Right atrium auricular region (tissue), 2 donors: ENCODE measurements around the gene INTS15. TPM values are rescaled to one million over a fixed set of nuclear protein-coding genes. Genes with fewer than 3 reads are reported as not detected.
"Not testable (repeated sequence)": the region's sequence is repeated elsewhere in the genome, so short reads cannot be mapped to it uniquely, and the experiment has no call there.

Source experiments
- DNase-seq: peaks from one replicate; pipeline ENCODE4 v3.0.0-alpha.2; 2019; ENCODE audit warnings: low spot score
- H3K27ac ChIP-seq, 2 donors: fragments of 200-600 bp; sonication (generic); 1 replicate in 1 of 2; 2 replicates in 1 of 2; pipeline ENCODE4 v1.5.1; 2016 to 2019
- H3K27me3 ChIP-seq, 2 donors: fragments of 200-600 bp; sonication (generic); one replicate each; pipeline versions ENCODE4 v1.5.1 to v1.6.0; 2017 to 2019
- H3K36me3 ChIP-seq: fragments of 200-600 bp; sonication (generic); one replicate; pipeline ENCODE4 v1.5.1; 2016
- H3K4me1 ChIP-seq, 2 donors: fragments of 200-600 bp; sonication (generic); one replicate each; pipeline versions ENCODE4 v1.5.1 to v1.6.0; 2017 to 2019
- H3K4me3 ChIP-seq, 2 donors: fragments of 200-600 bp; sonication (generic); 1 replicate in 1 of 2; 2 replicates in 1 of 2; pipeline ENCODE4 v1.5.1; 2017 to 2019; ENCODE audit warnings: mild to moderate bottlenecking in 1 of 2, moderate library complexity in 1 of 2
- H3K9me3 ChIP-seq, 2 donors: fragments of 200-600 bp; sonication (generic); one replicate each; pipeline ENCODE4 v1.5.1; 2019
- total RNA-seq, 2 donors: library from RNA; depleted of rRNA; stranded (reverse); fragments of >200 nt; gene quantifications; one replicate each; pipeline ENCODE4 v1.1.0, GENCODE V29; 2016
- TF ChIP-seq, protein P1 (sequence below), 2 donors: fragments of 200-600 bp; sonication (generic); IDR thresholded peaks; one replicate each; pipeline ENCODE4 v1.5.1; 2019; ENCODE audit warnings: antibody characterized with exemption in 2 of 2

Gene INTS15
- total RNA-seq, 2 donors from 2014 or later = 12.5 to 19.5 TPM

DNA sequence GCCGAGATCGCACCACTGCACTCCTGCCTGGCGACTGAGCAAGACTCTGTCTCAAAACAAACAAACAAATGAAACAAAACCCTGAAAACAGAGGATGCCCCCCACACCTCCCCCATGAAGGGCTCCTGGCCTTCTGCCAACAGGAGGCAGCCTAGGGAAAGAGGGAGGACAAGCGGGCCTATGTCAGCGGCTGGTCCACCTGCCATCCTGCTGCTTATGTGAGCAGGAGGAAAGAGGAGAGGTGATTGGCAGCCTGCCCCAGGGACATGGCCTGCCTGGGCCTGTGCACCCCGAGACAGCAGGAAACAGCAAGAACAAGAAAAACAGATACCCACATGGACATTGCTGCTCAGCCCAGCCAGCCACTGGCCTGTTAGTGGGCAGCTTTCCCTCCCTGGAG, 38.2 kb downstream of the INTS15 start:
- H3K4me1 ChIP-seq = no peaks in the 10 kb centered on the region
- H3K27me3 ChIP-seq = no peaks in the 10 kb centered on the region
- H3K27ac ChIP-seq = no peak overlapping the region
- DNase-seq = no peak
- no peak overlapping the region for H3K4me3 ChIP-seq
- peaks cover 2% of the 10 kb centered on the region for H3K36me3 ChIP-seq
- TF ChIP-seq, protein P1, sequence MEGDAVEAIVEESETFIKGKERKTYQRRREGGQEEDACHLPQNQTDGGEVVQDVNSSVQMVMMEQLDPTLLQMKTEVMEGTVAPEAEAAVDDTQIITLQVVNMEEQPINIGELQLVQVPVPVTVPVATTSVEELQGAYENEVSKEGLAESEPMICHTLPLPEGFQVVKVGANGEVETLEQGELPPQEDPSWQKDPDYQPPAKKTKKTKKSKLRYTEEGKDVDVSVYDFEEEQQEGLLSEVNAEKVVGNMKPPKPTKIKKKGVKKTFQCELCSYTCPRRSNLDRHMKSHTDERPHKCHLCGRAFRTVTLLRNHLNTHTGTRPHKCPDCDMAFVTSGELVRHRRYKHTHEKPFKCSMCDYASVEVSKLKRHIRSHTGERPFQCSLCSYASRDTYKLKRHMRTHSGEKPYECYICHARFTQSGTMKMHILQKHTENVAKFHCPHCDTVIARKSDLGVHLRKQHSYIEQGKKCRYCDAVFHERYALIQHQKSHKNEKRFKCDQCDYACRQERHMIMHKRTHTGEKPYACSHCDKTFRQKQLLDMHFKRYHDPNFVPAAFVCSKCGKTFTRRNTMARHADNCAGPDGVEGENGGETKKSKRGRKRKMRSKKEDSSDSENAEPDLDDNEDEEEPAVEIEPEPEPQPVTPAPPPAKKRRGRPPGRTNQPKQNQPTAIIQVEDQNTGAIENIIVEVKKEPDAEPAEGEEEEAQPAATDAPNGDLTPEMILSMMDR (IDR thresholded peaks at IDR 0.05) = no peak
- no peaks in the 10 kb centered on the region for H3K9me3 ChIP-seq

DNA sequence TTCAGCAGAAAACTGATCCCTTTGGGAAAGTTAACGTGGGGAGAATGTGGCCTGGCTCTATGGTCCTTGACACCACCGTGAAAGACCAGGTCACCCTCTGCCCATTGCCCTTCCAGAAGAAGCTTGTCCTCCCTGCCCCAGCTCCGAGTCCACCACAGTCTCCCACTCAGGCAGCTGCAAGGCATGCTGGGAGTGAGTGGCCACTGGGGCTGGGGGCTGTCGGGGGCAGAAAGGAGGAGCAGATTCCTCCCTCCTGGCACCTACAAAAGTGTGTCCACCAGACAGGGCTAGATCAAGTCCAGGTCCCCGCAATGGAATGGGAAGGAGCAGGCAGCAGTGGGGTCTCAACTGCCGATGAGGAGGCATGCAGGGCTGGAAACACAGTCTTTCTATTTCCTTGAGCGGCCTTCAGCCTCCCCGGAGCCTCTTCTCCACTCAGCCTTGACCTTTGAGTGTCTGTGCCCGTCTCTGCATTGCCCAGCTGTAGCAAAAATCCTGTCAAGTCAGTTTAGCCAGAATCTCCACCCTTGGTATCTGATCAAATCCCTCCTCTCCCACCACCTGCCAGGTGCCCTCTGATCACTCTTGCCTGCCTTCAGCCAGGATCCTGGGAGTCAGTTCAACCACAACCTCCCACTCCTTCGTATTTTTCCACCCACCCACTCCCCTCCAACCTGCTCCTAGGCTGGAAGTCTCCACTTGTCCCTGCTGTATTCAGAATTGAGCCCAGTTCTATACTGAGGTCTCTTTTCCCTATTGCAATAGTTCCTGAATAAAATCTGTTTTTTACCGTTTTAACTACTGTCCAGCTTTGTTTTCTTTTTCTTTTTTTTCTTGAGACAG, 40.4 kb downstream of the INTS15 start:
- no peak for DNase-seq
- no peak overlapping the region for H3K4me3 ChIP-seq
- H3K27me3 ChIP-seq = no peaks in the 10 kb centered on the region
- H3K9me3 ChIP-seq = no peaks in the 10 kb centered on the region
- H3K4me1 ChIP-seq = no peaks in the 10 kb centered on the region
- no peaks in the 10 kb centered on the region for H3K36me3 ChIP-seq
- TF ChIP-seq, protein P1 (IDR thresholded peaks at IDR 0.05) = no peak
- no peak overlapping the region for H3K27ac ChIP-seq

DNA sequence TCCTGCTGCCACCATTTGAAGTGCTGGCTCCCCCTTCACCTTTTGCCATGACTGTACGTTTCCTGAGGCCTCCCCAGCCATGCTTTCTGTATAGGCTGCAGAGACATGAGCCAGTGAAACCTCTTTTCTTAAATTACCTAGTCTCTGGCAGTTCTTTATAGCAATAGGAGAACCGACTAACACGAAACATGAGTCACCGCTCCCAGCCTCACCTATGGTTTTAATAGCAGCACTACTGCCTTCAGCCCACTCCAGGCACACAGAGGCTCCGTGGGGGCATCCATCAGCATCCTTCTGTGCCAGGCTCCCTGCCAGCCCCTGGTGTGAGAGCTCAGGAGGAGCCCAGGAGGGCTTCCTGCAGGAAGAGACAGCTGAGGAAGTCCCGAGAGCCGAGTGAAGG, 41.8 kb downstream of the INTS15 start:
- Histone ChIP-seq H3K9me3 (no peaks in the 10 kb centered on the region), H3K4me1 (peaks cover 0 to 5% of the 10 kb centered on the region in 2 donors), H3K4me3 (no peak overlapping the region), H3K27me3 (no peaks in the 10 kb centered on the region), H3K27ac (no peak overlapping the region), H3K36me3 (no peaks in the 10 kb centered on the region)
- TF ChIP-seq, protein P1 (IDR thresholded peaks at IDR 0.05) = no peak
- DNase-seq = no peak

DNA sequence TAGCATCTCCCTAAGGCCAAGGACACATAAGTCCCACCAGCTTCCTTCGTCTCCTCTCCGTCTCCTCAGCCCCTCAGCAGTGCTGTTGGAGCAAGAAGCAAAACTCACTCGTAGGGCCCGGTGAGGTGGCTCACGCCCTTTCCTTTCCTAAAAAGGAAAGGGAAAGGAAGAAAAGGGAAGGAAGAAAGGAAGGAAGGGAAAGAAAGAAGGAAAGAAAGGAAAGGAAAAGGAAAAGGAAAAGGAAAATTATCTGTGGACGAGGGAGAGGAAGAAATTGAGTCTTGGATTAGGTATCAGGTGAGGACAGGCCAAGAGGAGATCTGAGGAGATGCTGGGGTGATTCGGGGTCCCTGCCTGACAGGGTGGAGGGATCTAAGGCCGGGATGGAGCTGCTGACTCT, 44.2 kb downstream of the INTS15 start:
- TF ChIP-seq, protein P1 (IDR thresholded peaks at IDR 0.05) = no peak
- Histone ChIP-seq H3K27me3 (no peaks in the 10 kb centered on the region), H3K36me3 (no peaks in the 10 kb centered on the region), H3K9me3 (no peaks in the 10 kb centered on the region), H3K4me1 (peaks cover 0 to 21% of the 10 kb centered on the region in 2 donors), H3K4me3 (no peak overlapping the region), H3K27ac (no peak overlapping the region)
- DNase-seq = no peak

DNA sequence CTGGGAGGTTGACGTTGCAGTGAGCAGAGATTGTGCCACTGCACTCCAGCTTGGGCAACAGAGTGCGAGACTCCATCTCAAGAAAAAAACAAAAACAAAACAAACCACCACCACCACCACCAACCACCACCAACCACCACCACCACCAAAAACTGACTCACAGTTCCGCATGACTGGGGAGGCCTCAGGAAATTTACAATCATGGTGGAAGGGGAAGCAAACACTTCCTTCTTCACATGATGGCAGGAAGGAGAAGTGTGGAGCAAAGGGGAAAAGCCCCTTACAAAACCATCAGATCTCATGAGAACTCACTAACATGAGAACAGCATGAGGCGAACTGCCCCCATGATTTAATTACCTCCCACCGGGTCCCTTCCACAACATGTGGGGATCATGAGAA, 45.1 kb downstream of the INTS15 start:
- H3K27ac ChIP-seq, H3K4me3 ChIP-seq, H3K9me3 ChIP-seq, H3K27me3 ChIP-seq, H3K36me3 ChIP-seq, DNase-seq: not testable (repeated sequence)
- H3K4me1 ChIP-seq = peaks cover 0 to 21% of the 10 kb centered on the region in 2 donors

DNA sequence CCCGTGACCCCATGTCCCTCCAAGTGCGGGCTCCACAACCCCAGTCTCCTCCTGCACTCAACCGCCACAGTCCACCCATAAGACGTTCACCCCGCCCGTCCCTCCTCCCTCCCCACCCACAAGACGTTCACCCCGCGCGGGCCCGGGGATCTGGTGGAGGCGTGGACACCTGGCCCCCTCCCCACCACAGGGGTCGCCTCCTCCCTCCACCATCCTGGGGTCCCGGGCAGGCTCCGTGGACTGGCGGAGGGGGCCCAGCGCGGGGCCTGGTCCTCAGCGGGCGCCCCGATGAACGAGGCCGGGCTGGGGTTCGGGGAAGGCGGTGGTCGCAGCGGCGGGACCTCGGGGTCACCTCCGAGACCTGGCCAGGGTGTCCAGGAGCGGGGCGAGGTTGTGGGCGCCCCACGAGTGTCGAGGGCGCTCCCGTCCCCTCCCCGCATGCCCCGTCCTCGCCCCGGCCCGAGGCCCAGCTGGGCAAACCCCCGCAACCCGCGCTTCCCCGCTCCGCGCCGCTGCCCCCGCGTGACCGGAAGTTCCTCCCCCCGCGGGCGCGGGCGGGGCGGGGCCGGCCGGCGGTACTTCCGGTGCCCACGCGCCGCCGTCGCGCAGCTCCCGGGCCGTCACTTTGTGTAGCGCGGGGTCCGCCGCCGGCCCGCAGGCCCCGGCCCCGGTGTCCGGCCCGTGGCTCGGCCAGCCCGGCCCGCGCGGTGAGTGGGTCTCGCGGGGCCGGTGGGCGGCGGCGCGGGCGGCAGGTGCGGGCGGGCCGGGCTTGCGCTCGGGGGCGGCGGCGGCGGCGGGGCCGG, 47.1 kb downstream of the INTS15 start, which contains the start of gene ZNF316:
ZNF316 (plus strand) TSS at position 578 of the 803 bp plus-strand sequence. CDS start 5,092 bp downstream, outside the sequence.
- Histone ChIP-seq H3K4me1 (peaks cover 0 to 21% of the 10 kb centered on the region in 2 donors), H3K36me3 (peaks cover 9% of the 10 kb centered on the region), H3K27ac (peak within 1 kb of the TSS; percentile 79 to 83), H3K4me3 (peak within 1 kb of the TSS; percentile 73 to 91), H3K9me3 (no peaks in the 10 kb centered on the region), H3K27me3 (no peaks in the 10 kb centered on the region)
- DNase-seq = no peak
- TF ChIP-seq, protein P1 (IDR thresholded peaks at IDR 0.05) = no peak
